ENCODE measurements around the gene SPO11. TPM values are rescaled to one million over a fixed set of nuclear protein-coding genes. Genes with fewer than 3 reads are reported as not detected.

SPO11 gene
- total and polyA plus RNA-seq, 10 of the 15 experiments (the other 5 are each of a cell fraction or from before 2014, with no cell fraction given), result not detected

- TF ChIP-seq REST (IDR thresholded peaks at IDR 0.05; ENCODE audit: low read depth, low read length), result no peak
- TF ChIP-seq STAT1 (conservative IDR thresholded peaks at IDR 0.05), result no peak
- no peak for TF ChIP-seq MXI1 (IDR thresholded peaks at IDR 0.05; ENCODE audit: low read depth, low read length)
- no peak for TF ChIP-seq TCF7 (IDR thresholded peaks at IDR 0.05; ENCODE audit: borderline replicate concordance)
- TF ChIP-seq RAD21 (IDR thresholded peaks at IDR 0.05; ENCODE audit: insufficient read depth, low read depth, low read length), result no peak
- no peak for TF ChIP-seq IRF5 (IDR thresholded peaks at IDR 0.05; ENCODE audit: borderline replicate concordance)
- no peak for TF ChIP-seq DPF2 (IDR thresholded peaks at IDR 0.05)
- TF ChIP-seq NFYA (IDR thresholded peaks at IDR 0.05; ENCODE audit: borderline replicate concordance, low read depth, low read length), result no peak
These were observed 31.9 kb downstream of the SPO11 start (continued) for GRCh38 chr20:57361517-57361916.

GRCh38 chr20:57364451-57364850, 34.8 kb downstream of the SPO11 start:
- SMC1A ChIA-PET (ENCODE audit: uncharacterized antibody, unreplicated experiment), result interaction anchor here (1.4 kb wide), 1 partner anchor 17 kb away, joined by 3 read pairs; no protein-coding TSS in a partner anchor
- no peaks in the 10 kb centered on the region for H3K79me2 ChIP-seq (ENCODE audit: control insufficient read depth, insufficient read depth, low read length)
- peak; percentile 77 for TF ChIP-seq ZBTB40 (IDR thresholded peaks at IDR 0.05; ENCODE audit: borderline replicate concordance)
- no peak for TF ChIP-seq E2F4 (IDR thresholded peaks at IDR 0.05; ENCODE audit: low read depth, low read length)
- intact Hi-C loops (cut with micrococcal nuclease; ENCODE audit: unreplicated experiment) (no loop called here), in situ Hi-C loops (cut with MboI) (no loop called here)
- no peak overlapping the region for H3K27ac ChIP-seq (ENCODE audit: control insufficient read depth, insufficient read depth)
- ATAC-seq (no peak), FAIRE-seq (no peak), DNase-seq (ENCODE audit: low read depth, low spot score) (no peak)
- H3K4me1 ChIP-seq (ENCODE audit: control insufficient read depth, insufficient read depth, low read length), result no peaks in the 10 kb centered on the region
- no peaks in the 10 kb centered on the region for H4K20me1 ChIP-seq (ENCODE audit: control insufficient read depth, insufficient read depth)
- CTCF ChIA-PET, result no interaction called here
- H3K4me2 ChIP-seq (ENCODE audit: control insufficient read depth, insufficient read depth), result no peak overlapping the region
- H3K36me3 ChIP-seq (ENCODE audit: control insufficient read depth in 2 of 2, insufficient read depth in 2 of 2, low read length in 1 of 2), result peaks cover 17 to 42% of the 10 kb centered on the region in 2 experiments
- H3K4me3 ChIP-seq, result no peak overlapping the region
- H3K27me3 ChIP-seq (replicated peaks in 1 of 2; ENCODE audit: control insufficient read depth in 2 of 2, insufficient read depth in 2 of 2, low read length in 1 of 2), result no peaks in the 10 kb centered on the region
- no peak overlapping the region for H2AFZ ChIP-seq (ENCODE audit: control insufficient read depth, low read depth, low read length)
- no peak overlapping the region for H3K9ac ChIP-seq (ENCODE audit: control insufficient read depth, insufficient read depth, low read length)
- no TSS peak for BruUV-seq (replicated peaks)
- POLR2A ChIA-PET, result no interaction called here
- no peaks in the 10 kb centered on the region for H3K9me3 ChIP-seq (replicated peaks; ENCODE audit: control insufficient read depth, insufficient read depth, low read length)
- RAD21 ChIA-PET (ENCODE audit: unreplicated experiment), result no interaction called here

Data from GM12878 (cell line).